GM12801 (cell line): ENCODE data around the gene IGF1R.

Experiments used
- CTCF ChIP-seq: IDR thresholded peaks from one replicate; pipeline ENCODE4 v1.5.1; 2011; ENCODE audit warnings: control low read depth; ENCODE audit not compliant: insufficient read length; ENCODE audit errors: extremely low read depth

Gene IGF1R

GRCh38 chr15:98647774-98648653, at the start of gene IGF1R:
Gene IGF1R, plus strand, starts transcription at chr15:98648539. Its CDS starts 1,043 bp downstream, at chr15:98649582.
- no peak for TF ChIP-seq CTCF

DNA sequence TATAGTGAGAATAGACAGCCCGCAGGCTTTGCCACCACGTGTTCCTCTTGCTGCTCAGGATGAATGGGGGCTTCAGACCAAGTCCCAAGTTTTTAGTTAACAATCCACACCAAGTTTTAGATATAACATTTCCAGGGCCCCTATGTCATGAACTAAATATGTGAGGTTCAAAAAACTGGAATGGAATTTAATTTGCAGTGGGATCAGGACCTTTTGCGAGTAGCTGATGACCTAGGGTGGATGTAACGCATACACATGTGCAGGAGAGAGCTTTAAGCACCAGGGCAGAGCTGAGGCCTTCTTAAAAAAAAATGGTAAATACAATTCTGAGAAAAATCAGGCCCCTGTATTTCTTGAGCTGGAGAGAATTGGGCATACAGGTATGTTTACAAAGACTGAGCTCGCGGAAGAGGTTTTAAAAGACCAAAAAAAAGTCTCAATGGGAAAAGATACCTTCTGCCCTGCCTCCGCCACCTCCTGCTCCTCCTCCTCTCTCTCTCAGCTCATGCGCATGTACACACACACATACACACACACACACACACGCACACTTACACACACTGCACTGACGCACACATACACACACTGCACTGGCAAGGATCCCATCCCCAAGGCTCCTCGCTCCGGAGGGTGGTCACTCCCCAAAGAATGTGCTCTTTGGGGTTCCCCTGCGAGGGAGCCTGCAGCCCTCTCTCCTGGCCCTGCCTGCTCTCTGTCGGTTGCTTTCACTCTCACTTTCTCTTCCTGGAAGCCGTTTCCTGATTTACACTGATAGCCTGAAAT, 48.2 kb upstream of the IGF1R start:
- TF ChIP-seq CTCF = no peak

DNA sequence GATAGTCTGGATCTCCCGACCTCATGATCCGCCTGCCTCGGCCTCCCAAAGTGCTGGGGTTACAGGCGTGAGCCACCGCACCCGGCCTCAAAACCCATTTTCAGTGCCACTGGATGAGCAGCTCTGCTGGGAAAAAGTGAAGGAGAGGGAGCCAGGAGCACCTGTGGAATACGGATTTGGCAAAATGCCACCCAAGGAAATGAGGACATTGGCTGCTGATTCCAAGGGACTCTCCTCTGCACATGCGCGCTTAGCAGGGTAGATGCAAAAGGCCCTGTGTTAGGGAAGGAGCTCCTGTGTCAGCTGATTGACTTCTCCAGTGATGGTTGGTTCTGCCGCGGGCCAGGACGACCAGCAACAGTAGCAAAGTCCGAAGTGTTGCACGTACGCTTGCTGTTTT, 43.4 kb upstream of the IGF1R start:
- TF ChIP-seq CTCF = no peak

GRCh38 chr15:98609144-98609852, 39.0 kb upstream of the IGF1R start:
- no peak for TF ChIP-seq CTCF

GRCh38 chr15:98610991-98611390, 37.3 kb upstream of the IGF1R start:
- no peak for TF ChIP-seq CTCF

- no peak for TF ChIP-seq CTCF
Measured at GRCh38 chr15:98611808-98612207, 36.5 kb upstream of the IGF1R start.

DNA sequence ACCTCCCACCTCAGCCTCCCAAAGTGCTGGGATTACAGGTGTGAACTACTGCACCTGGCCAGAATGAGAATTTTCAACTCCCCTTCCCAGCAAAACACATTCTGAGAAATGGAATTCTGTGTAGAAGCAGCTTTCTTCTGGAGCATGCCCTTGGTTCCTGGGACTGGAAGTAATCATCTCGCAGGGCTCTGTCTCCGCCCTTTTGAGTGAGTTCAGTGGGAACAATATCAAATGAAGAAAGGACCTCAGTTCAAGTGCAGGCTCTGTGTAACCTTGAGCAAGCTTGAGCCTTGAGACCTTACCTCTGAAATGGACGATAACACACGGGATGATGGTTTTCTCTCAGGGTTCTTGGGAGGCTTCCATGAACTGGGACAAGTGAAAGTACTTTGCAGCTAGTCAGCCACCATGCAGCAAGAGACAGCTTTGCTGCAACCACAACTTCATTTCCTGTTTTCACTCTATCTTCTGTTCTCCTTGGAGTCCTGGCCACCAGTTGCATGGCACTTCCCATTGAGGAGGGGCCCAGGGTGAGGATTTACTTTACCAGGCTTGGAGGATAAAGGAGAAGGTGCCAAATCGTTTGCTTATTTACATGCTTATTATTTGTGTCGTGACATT, 35.7 kb upstream of the IGF1R start:
- no peak for TF ChIP-seq CTCF
